ENCODE measurements around the gene SERPINB1.

SERPINB1 gene

DNA sequence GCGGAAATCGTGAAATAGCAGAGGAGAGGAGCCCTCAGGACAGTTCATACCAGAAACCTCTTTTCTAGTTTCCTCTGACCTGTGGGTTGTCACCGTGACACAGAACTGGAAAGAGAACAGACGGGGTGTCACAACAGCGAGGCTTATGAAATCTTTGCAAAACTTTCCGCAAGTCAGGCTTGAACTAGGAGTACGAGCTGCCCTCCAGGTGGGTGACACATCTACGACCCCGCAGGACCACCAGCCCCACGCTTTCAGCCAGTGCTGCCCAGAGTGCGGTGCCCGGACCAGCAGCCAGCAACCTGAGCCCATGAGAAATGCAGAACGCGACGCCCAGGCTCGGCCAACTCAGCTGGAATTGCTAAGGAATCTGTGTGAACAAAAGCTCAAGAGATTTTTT lies 45.7 kb downstream of the SERPINB1 start:
- in situ Hi-C loops (cut with MboI; ENCODE audit: low sequenced_read_pairs) = no loop called here

DNA sequence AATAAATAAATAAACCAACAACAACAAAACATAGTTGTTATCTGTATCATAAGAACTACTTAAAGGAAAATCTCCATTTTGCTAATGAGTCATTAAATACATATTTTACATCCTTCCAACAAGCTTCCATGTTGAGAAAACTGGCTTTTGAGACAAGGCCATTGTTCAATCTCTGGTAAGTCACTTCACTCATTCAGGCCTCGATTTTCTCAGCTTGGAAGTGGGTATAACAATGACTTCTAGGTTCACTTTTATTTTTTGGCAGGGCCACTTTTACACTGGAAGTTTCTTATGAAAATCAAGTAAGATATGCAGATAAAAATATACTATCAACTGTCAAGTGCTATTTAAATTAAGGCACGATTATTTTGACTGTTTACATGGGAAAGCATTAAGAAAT lies 46.5 kb downstream of the SERPINB1 start:
- in situ Hi-C loops (cut with MboI; ENCODE audit: low sequenced_read_pairs) = no loop called here

DNA sequence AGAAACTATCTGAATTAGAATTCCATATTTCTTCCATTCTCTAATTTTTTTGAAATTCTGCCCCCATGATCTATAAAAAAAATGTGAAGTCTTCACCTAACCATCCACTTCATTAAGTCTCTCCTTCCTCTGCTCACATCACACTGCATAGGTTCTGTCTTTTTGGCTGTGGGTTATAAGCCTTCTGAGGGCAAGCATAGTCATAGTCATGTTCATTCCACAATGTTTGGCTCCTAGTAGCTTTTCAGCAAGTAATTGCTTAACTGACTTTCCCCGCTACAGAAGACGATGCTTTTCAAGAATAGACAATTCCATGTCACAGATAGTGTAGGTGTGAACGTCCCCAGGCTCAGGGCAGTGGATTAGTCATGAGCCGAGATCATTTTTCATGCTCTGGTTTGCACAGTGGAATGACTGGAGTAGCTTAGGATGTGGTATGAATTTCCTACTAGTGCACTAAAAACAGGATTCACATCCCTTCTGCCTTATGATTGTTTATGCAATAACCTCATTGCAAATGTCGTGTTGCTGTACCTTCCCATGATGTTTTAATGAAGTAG lies 47.4 kb downstream of the SERPINB1 start:
- in situ Hi-C loops (cut with MboI; ENCODE audit: low sequenced_read_pairs) = no loop called here

DNA sequence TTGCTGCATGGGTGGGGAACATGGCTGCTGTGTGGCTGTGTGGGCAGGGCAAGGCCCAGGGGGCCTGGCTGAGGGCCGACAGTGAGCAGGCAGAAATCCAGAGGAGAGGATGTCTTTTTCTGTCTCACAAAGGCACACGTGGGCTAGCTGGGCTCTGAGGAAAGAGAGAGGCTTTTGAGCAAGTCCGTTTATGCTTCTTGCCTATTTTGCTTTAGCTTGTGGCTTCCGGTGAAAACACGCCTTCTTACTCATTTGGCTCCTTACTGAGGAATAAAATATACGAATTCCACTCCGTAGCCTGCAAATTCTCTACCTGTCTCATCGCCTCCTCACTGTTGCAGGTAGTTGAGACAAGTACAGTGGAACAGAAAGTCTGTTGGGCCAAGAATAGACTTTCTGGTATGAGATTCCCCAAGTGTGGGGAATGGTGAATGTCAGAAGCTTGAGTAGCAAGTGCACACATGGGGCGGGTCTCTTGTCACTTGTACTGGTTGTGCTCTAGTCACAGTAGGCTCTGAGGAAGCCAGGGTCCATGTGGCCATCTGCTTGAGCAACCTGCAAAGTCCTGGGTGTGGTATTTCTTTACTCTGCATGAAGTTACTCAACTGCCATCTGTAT lies 48.0 kb downstream of the SERPINB1 start:
- in situ Hi-C loops (cut with MboI; ENCODE audit: low sequenced_read_pairs) = no loop called here

DNA sequence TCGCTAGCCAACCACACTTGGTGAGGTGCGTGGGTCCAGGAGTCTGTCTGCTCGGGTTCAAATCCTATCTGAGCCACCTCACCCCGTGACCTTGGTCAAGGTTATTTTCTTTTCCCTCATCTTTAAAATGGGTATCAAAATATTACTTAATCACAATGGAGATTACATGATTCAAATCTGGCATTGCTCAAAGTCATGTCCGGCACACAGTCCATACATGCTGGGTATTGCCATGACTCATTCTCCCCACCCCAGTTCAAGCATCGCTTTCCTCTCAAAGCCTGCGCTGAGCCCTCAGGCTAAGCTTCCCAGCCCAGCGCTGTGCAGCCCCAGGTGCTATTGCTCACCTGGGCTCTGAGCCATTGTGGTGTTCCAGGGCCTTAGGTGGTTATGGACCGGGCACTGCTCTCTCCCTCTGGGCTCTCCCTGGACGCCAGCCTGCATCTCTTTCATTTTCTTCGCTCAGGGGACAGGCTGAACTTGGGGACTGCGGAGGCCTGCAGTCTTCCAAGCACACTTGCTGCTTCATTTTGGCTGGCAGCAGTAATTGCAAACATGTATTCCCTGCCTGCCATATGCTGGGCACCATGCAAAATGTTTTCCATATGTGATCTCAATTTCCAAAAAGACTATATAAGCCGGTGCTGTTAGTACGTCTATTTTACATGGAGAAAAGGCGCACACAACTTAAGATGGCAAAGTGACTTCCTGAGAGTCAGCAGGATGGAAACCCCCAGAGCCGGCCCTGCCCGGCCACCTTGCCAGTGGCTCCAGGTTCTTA lies 49.1 kb downstream of the SERPINB1 start:
- in situ Hi-C loops (cut with MboI; ENCODE audit: low sequenced_read_pairs) = no loop called here

DNA sequence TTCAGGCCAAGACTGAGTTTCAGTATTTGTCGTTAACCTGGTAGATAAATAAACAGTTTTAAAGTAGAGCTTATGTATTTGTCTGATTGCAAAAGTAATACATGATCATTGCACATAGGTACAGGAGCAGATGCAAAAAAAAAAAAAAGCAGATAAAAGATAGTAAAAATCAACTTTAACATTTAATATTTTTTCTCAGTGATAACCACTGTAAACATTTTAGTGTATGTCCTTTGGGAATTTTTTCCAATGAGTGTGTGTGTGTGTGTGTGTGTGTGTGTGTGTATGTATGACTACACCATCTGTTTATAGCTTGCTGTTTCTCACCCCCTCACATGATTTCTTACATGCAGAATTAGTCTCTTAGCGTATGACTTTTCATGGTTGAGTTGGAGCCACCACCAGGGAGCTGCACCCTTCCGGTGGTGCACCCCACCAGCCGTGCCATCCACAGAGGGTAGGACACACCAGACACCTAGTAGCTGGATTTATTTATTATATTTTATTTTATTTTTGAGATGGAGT lies 50.2 kb downstream of the SERPINB1 start:
- in situ Hi-C loops (cut with MboI; ENCODE audit: low sequenced_read_pairs) = no loop called here

DNA sequence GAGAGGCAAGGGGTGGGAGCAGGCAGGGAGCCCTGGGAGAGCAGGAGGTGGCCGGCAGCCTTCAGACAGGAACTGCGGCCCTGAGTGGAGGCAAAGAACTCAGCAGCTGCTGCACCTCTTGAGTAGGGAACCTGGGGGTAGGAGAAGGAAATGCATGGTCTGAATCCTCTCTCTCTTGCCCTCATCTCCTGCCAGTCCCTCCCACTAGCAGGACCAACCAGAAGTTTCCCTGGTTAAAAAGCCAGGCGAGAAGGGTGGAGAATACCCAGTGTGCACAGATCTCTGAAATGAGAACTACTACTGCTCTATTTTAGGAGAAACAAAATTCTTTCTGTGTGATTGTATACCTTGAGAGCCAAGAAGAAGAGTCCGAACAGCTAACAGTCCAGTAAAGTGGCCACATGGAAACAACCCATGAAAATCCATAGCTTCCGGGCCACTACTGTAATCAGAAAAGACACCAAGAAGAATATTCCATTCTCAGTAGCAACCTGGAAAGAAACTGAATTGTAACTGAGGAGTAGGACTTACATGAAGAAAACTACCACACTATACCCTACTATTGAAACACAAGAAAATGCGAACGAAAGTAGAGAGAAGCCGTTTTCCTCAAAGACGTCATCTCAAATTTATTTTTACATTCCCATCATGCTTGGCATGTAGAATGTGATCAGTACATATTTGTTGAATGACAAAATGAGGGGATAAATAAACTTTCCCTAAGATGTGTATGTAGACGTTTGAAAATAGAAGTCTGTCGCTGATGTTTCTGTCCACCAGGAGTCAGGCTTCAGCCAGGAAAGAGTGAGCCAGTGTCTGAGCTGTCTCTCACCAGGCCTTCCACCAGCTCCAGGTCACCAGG lies 50.8 kb downstream of the SERPINB1 start:
- in situ Hi-C loops (cut with MboI; ENCODE audit: low sequenced_read_pairs) = no loop called here

DNA sequence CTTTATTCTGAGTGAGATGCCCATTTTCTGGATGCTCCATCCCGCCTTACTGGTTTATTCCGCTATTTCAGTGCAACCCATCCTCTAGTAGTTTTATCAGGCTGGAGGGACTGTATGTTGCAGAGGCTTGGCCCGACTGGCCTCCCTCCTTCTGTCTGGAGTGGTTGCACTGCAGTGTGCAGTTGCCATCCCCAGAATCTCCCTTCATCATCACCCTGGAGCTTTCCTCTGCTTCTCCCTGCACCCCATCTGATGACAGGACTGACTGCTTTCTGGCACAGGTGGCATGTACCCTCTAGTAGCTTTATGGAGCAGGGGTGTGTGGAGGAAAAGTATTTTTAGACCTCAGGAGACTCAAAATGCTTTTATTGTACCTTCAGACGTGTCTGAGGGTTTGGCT lies 55.4 kb downstream of the SERPINB1 start:
- in situ Hi-C loops (cut with MboI; ENCODE audit: low sequenced_read_pairs) = no loop called here

DNA sequence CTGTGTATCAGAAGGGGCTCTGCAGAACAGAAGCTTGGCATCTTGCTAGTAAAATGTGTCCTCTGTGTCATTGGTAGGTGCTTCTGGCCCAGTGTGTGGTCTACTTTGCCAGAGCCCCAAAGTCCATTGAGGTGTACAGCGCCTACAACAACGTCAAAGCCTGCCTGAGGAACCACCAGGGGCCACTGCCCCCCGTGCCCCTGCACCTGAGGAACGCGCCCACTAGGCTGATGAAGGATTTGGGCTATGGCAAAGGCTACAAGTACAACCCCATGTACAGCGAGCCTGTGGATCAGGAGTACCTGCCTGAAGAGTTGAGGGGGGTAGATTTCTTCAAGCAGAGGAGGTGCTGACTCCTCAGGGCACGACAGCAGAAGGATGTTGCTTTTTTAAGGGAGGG lies 56.7 kb downstream of the SERPINB1 start:
- in situ Hi-C loops (cut with MboI; ENCODE audit: low sequenced_read_pairs) = no loop called here

DNA sequence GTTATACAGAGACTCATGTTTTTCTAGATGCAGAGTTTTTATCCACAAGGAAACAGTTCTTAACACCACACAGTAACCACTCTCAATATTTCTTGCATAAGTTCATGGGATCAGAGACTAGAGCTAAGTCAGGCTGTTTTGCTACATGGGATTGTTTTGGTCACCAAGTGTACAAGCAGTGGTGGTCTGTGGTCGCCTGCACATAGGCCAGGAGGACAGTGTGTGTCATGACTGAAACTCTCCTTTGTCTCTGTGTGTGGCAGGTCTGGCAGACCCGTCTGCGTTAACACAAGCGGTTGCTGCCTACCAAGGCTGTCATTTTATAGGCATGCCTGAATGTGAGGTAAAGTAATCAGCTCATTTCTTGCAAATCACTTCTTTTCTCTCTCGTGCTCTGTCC lies 57.6 kb downstream of the SERPINB1 start:
- in situ Hi-C loops (cut with MboI; ENCODE audit: low sequenced_read_pairs) = no loop called here

DNA sequence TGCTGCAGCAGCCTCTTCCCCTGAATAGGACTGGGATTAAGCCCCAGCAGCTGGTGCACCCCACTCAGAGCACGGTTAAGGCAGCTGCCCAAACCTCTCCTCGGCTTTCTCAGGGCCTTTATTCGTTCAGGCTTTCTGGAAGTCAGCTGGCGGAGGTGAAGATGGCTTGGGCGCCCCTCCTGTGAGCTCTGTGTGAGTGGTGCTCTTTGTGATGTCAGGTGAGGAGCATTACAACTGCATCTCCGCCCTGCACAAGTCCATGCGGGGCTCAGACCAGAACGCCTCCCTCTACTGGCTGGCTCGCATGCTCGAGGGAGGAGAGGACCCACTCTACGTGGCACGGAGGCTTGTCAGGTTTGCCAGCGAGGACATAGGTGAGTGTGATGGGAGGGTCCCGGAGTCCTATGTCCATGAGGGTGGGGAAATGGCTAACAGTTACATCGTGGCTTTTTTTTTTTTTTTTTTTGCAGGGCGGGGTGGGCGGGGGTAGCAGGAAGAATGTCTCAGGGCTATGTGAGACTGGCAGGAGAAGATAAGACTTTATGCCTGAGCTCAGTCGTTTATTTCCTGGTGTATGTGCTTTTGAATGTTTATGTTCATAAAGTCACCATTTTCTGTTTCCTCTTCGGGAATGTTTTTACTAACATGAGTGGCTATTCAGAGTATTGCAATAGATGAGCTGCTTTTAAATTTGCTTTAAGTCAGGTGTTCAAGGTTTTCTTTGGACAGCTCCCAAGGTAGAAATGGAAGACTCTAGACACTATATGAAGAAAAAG lies 58.3 kb downstream of the SERPINB1 start:
- in situ Hi-C loops (cut with MboI; ENCODE audit: low sequenced_read_pairs) = no loop called here

DNA sequence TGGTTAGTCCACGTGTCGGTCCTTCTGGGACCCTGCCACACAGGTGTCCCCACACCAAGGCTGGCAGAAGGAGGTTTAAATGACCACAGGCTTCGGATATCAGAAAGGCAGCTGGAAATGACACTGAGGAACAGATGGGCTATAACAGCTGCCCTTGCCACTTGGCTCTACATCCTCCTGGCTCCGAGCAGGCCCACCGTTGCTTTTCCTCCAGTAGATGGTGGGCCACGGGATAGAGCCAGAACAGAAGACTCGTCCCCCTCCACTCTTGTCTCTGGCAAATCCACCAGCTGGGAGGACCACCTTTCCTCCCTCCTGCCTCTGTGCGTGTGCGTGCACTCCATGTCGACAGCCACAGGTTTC lies 58.9 kb downstream of the SERPINB1 start:
- in situ Hi-C loops (cut with MboI; ENCODE audit: low sequenced_read_pairs) = no loop called here

DNA sequence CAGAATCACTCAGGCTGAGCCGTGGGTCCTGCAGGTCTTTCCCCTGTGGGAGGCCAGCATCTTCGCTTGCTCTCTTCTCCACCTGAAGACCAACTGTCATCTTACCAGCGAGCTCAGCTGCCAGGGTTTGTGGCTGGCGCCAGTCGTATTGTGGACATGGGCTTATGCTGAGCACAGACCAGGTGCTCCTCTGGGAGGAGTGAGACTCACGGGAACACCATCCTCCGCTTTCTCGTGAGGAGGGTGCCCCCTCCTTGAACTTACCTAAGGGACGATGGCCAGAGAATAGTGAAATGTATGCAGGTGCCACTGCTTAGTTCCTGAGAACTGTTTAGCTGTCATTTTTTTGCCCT lies 59.3 kb downstream of the SERPINB1 start:
- in situ Hi-C loops (cut with MboI; ENCODE audit: low sequenced_read_pairs) = no loop called here

Measured in HL-60/S4 treated with retinoic acid at 250 ng/mL for 4 days and 3 days (cell line).